DOHH2 (cell line): ENCODE data around the gene TOMM22.

ENCODE experiments used
- H3F3A ChIP-seq: fragments of 200-600 bp; sonication (generic), shearing (Covaris generic); 2 replicates; pipeline ENCODE4 v1.6.0; 2016; ENCODE audit warnings: antibody characterized with exemption, mild to moderate bottlenecking; ENCODE audit not compliant: control insufficient read depth, insufficient read depth
- H3K27ac ChIP-seq: fragments of 200-600 bp; sonication (generic); 2 replicates; pipeline ENCODE4 v1.5.1; 2014; ENCODE audit warnings: low read depth, mild to moderate bottlenecking, low read length, moderate library complexity
- H3K27me3 ChIP-seq: fragments of 200-600 bp; sonication (generic); 2 replicates; pipeline ENCODE4 v1.6.1; 2014; ENCODE audit warnings: mild to moderate bottlenecking, low read length, mixed read lengths; ENCODE audit not compliant: control insufficient read depth
- H3K36me3 ChIP-seq: fragments of 200-600 bp; sonication (generic); 2 replicates; pipeline ENCODE4 v1.6.1; 2014; ENCODE audit warnings: mild to moderate bottlenecking, low read length, moderate library complexity, mixed read lengths; ENCODE audit not compliant: control insufficient read depth
- H3K4me1 ChIP-seq: fragments of 200-600 bp; sonication (generic); 2 replicates; pipeline ENCODE4 v1.6.1; 2014; ENCODE audit warnings: mild to moderate bottlenecking, low read length, mixed read lengths; ENCODE audit not compliant: control insufficient read depth
- H3K4me2 ChIP-seq: fragments of 200-600 bp; sonication (generic); 2 replicates; pipeline ENCODE4 v1.6.0; 2014; ENCODE audit warnings: mild to moderate bottlenecking, low read length, moderate library complexity
- H3K4me3 ChIP-seq: fragments of 200-600 bp; sonication (generic); 2 replicates; pipeline ENCODE4 v1.5.1; 2014; ENCODE audit warnings: mild to moderate bottlenecking, low read length, mixed read lengths
- H3K79me2 ChIP-seq: fragments of 200-600 bp; sonication (generic); 2 replicates; pipeline ENCODE4 v1.6.1; 2014; ENCODE audit warnings: mild to moderate bottlenecking, low read length, mixed read lengths; ENCODE audit not compliant: control insufficient read depth
- H3K9me2 ChIP-seq: fragments of 200-600 bp; sonication (generic); replicated peaks from 2 replicates; pipeline ENCODE4 v1.6.1; 2014; ENCODE audit warnings: mild to moderate bottlenecking, low read length, mixed read lengths; ENCODE audit not compliant: control insufficient read depth
- H3K9me3 ChIP-seq: fragments of 200-600 bp; sonication (generic); 2 replicates; pipeline ENCODE4 v1.6.1; 2014; ENCODE audit warnings: antibody characterized with exemption, low read length, mixed read lengths; ENCODE audit not compliant: control insufficient read depth, insufficient read depth
- H4K20me1 ChIP-seq: fragments of 200-600 bp; sonication (generic); 2 replicates; pipeline ENCODE4 v1.6.0; 2014; ENCODE audit warnings: low read depth, mild to moderate bottlenecking, antibody characterized with exemption, low read length, moderate library complexity; ENCODE audit not compliant: control insufficient read depth, insufficient read depth
- CTCF ChIP-seq: fragments of 200-600 bp; sonication (generic); IDR thresholded peaks from one replicate; pipeline ENCODE4 v1.5.1; 2014; ENCODE audit warnings: antibody characterized with exemption, mild to moderate bottlenecking, low read depth, low read length; ENCODE audit not compliant: poor library complexity, severe bottlenecking
- EZH2phosphoT487 ChIP-seq: fragments of 200-600 bp; sonication (generic); IDR thresholded peaks from 2 replicates; pipeline ENCODE4 v1.6.1; 2017; ENCODE audit warnings: borderline replicate concordance, mild to moderate bottlenecking, antibody characterized with exemption, low read length, moderate library complexity, mixed read lengths

The TOMM22 gene

GRCh38 chr22:38712486-38713207 lies 30.9 kb downstream of the TOMM22 start:
- Histone ChIP-seq H3K36me3 (peaks cover 66% of the 10 kb centered on the region), H3K27me3 (no peaks in the 10 kb centered on the region), H3K4me3 (no peak overlapping the region), H3K9me2 (no peaks in the 10 kb centered on the region), H3K79me2 (peaks cover 88% of the 10 kb centered on the region), H3F3A (no peaks in the 10 kb centered on the region), H4K20me1 (peaks cover 45% of the 10 kb centered on the region), H3K27ac (no peak overlapping the region), H3K9me3 (no peaks in the 10 kb centered on the region), H3K4me2 (no peak overlapping the region), H3K4me1 (peaks cover 23% of the 10 kb centered on the region)
- TF ChIP-seq CTCF (no peak), EZH2phosphoT487 (no peak)

GRCh38 chr22:38713921-38714320 lies 32.2 kb downstream of the TOMM22 start:
- Histone ChIP-seq H3K4me1 (peaks cover 11% of the 10 kb centered on the region), H3K4me2 (no peak overlapping the region), H3K27ac (no peak overlapping the region), H3K4me3 (no peak overlapping the region), H3K27me3 (no peaks in the 10 kb centered on the region), H3K36me3 (peaks cover 62% of the 10 kb centered on the region), H4K20me1 (peaks cover 33% of the 10 kb centered on the region), H3K9me3 (no peaks in the 10 kb centered on the region), H3F3A (no peaks in the 10 kb centered on the region), H3K79me2 (peaks cover 75% of the 10 kb centered on the region), H3K9me2 (no peaks in the 10 kb centered on the region)
- TF ChIP-seq CTCF (no peak), EZH2phosphoT487 (no peak)

- H3K9me3 ChIP-seq: no peaks in the 10 kb centered on the region
- peaks cover 57% of the 10 kb centered on the region for H3K36me3 ChIP-seq
- H3K79me2 ChIP-seq: peaks cover 62% of the 10 kb centered on the region
Measured at GRCh38 chr22:38715176-38715764, 33.5 kb downstream of the TOMM22 start.

More at GRCh38 chr22:38715176-38715764, 33.5 kb downstream of the TOMM22 start:
- Histone ChIP-seq H3K4me3 (no peak overlapping the region), H3K4me2 (no peak overlapping the region), H3K9me2 (no peaks in the 10 kb centered on the region), H3K4me1 (no peaks in the 10 kb centered on the region), H3F3A (no peaks in the 10 kb centered on the region), H3K27me3 (no peaks in the 10 kb centered on the region), H4K20me1 (peaks cover 24% of the 10 kb centered on the region), H3K27ac (no peak overlapping the region)
- TF ChIP-seq CTCF: no peak
- no peak for TF ChIP-seq EZH2phosphoT487
